Sigmoid colon (tissue), 4 donors: ENCODE measurements around the gene MRPS12.

Experiments used
- CTCF ChIP-seq, 4 experiments: fragments of 450-650 bp in 3 of 4; fragments of 200-600 bp in 1 of 4; IDR thresholded peaks; one replicate each; pipeline ENCODE4 v1.5.1; 2016 to 2019; ENCODE audit warnings: antibody characterized with exemption in 4 of 4, mild to moderate bottlenecking in 3 of 4, moderate library complexity in 2 of 4
- EP300 ChIP-seq, 4 donors: sonication (generic); formaldehyde crosslinking; IDR thresholded peaks; one replicate each; pipeline ENCODE4 v1.6.1; 2017; ENCODE audit warnings: antibody characterized with exemption in 4 of 4
- POLR2A ChIP-seq, 2 donors: fragments of 450-650 bp; IDR thresholded peaks; one replicate each; pipeline ENCODE4 v1.6.1; 2016; ENCODE audit warnings: antibody characterized with exemption in 2 of 2, mild to moderate bottlenecking in 2 of 2, moderate library complexity in 2 of 2
- POLR2AphosphoS5 ChIP-seq, 4 donors: sonication (generic); formaldehyde crosslinking; IDR thresholded peaks; one replicate each; pipeline ENCODE4 v1.6.1; 2017; ENCODE audit warnings: antibody characterized with exemption in 4 of 4

- TF ChIP-seq POLR2AphosphoS5 (IDR thresholded peaks at IDR 0.05): no peak
- no peak for TF ChIP-seq POLR2A (IDR thresholded peaks at IDR 0.05)
- TF ChIP-seq CTCF (IDR thresholded peaks at IDR 0.05): no peak
- TF ChIP-seq EP300 (IDR thresholded peaks at IDR 0.05): no peak
Observed at GRCh38 chr19:38977445-38978325, 46.9 kb downstream of the MRPS12 start.
